Ishikawa (cell line): Measurements from ENCODE around the gene PRPF18.

Source experiments
- CEBPB ChIP-seq: IDR thresholded peaks from 2 replicates; pipeline ENCODE4 v1.6.1; 2012
- CREB1 ChIP-seq: IDR thresholded peaks from 2 replicates; pipeline ENCODE4 v1.6.1; 2012; ENCODE audit warnings: low read depth
- EGR1 ChIP-seq: IDR thresholded peaks from 2 replicates; pipeline ENCODE4 v1.6.1; 2012
- EP300 ChIP-seq: IDR thresholded peaks from 2 replicates; pipeline ENCODE4 v1.6.1; 2012; ENCODE audit warnings: borderline replicate concordance
- FOXM1 ChIP-seq: IDR thresholded peaks from 2 replicates; pipeline ENCODE4 v1.6.1; 2012; ENCODE audit warnings: low read depth, borderline replicate concordance
- NFIC ChIP-seq: IDR thresholded peaks from 2 replicates; pipeline ENCODE4 v1.6.1; 2012
- RAD21 ChIP-seq: IDR thresholded peaks from 2 replicates; pipeline ENCODE4 v1.6.1; 2012; ENCODE audit warnings: low read depth
- REST ChIP-seq: IDR thresholded peaks from 2 replicates; pipeline ENCODE4 v1.6.1; 2012; ENCODE audit warnings: low read depth, mild to moderate bottlenecking
- TAF1 ChIP-seq: IDR thresholded peaks from 2 replicates; pipeline ENCODE4 v1.6.1; 2012; ENCODE audit warnings: low read depth, mild to moderate bottlenecking
- TCF12 ChIP-seq: IDR thresholded peaks from 2 replicates; pipeline ENCODE4 v1.6.1; 2012; ENCODE audit warnings: low read depth
- TEAD4 ChIP-seq: IDR thresholded peaks from 2 replicates; pipeline ENCODE4 v1.6.1; 2012
- USF1 ChIP-seq: IDR thresholded peaks from 2 replicates; pipeline ENCODE4 v1.6.1; 2012
- YY1 ChIP-seq: IDR thresholded peaks from 2 replicates; pipeline ENCODE4 v1.6.1; 2012; ENCODE audit warnings: low read depth
- ZBTB7A ChIP-seq: IDR thresholded peaks from 2 replicates; pipeline ENCODE4 v1.6.1; 2012; ENCODE audit warnings: low read depth
- TF ChIP-seq, protein P1 (sequence below): IDR thresholded peaks from 2 replicates; pipeline ENCODE4 v1.6.1; 2012

The PRPF18 gene

GRCh38 chr10:13672548-13672947 lies 85.8 kb downstream of the PRPF18 start:
- no peak for TF ChIP-seq EGR1
- no peak for TF ChIP-seq NFIC
- no peak for TF ChIP-seq TEAD4
- no peak for TF ChIP-seq TCF12
- no peak for TF ChIP-seq ZBTB7A
- TF ChIP-seq TAF1 = no peak
- TF ChIP-seq CREB1 = no peak
- TF ChIP-seq REST = no peak
- no peak for TF ChIP-seq FOXM1
- TF ChIP-seq CEBPB = no peak
- no peak for TF ChIP-seq EP300
- no peak for TF ChIP-seq RAD21
- TF ChIP-seq, protein P1, sequence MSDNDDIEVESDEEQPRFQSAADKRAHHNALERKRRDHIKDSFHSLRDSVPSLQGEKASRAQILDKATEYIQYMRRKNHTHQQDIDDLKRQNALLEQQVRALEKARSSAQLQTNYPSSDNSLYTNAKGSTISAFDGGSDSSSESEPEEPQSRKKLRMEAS = no peak
- TF ChIP-seq YY1 = no peak
- TF ChIP-seq USF1 = no peak

DNA sequence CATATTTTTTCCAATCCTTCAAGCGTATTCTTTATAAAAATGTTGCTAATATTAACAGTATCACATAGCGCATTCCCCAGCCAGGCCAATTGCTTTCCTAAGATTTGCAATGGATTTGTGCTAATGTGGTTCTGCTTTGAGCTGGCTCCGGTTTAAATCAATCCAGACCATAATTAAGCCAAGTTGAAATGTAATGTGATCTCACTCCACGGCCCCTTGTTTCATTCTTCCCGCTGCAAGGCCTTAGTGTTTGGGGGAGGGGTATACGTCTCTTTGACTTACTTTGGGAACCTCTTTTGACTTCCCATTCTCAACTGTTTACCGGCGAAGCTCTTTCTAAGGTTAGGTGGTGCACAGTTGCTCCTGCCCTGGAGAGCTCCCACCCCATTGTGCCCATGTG lies 86.4 kb downstream of the PRPF18 start:
- TF ChIP-seq CEBPB = no peak
- no peak for TF ChIP-seq USF1
- TF ChIP-seq FOXM1 = no peak
- TF ChIP-seq RAD21 = no peak
- TF ChIP-seq, protein P1 = no peak
- no peak for TF ChIP-seq NFIC

DNA sequence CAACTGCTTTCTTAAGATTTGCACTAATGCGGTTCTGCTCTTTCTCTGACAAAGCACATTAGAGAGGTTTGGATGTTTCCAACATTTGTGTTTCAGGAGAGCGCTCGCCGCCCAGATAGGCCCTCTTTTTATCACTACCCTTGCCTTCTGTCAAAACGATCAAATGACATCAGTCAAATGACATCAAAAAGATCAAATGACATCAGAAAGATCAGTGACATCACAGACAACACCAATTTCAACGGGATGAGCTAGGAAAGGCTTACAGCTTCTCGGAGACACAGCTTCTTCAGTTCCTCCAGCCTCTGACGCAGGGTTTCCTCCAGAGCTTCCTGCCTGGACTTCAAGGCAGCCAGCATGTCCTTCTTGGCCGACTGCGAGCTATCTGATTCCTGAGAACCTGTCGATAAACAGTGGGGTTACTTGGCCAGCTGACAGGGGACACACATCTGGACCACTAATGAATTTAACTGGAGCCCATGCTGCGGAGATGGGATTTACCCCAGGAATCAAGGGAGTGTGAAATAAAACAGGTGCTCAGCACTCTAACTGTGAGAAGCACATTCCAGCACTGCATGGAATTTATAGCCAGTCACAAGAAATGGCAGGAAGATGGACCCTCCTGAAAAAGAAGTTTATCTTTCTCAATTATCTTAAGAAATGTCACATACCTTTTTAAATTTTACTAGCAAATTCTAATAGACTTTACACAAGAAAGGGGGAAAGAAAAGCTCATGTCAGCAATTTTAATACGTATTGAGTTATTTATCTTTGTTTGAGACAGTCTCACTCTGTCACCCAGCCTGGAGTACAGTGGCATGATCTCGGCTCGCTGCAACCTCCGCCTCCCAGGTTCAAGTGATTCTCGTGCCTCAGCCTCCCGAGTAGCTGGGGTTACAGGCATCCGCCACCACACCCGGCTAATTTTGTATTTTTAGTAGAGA lies 88.2 kb downstream of the PRPF18 start:
- no peak for TF ChIP-seq NFIC
- TF ChIP-seq CREB1 = no peak
- TF ChIP-seq, protein P1 = no peak
- no peak for TF ChIP-seq EGR1
- TF ChIP-seq TCF12 = no peak
- no peak for TF ChIP-seq TAF1
- no peak for TF ChIP-seq FOXM1
- TF ChIP-seq USF1 = no peak
- TF ChIP-seq EP300 = no peak
- TF ChIP-seq YY1 = no peak
- no peak for TF ChIP-seq CEBPB
- TF ChIP-seq RAD21 = no peak
- no peak for TF ChIP-seq REST
- no peak for TF ChIP-seq ZBTB7A
- no peak for TF ChIP-seq TEAD4

DNA sequence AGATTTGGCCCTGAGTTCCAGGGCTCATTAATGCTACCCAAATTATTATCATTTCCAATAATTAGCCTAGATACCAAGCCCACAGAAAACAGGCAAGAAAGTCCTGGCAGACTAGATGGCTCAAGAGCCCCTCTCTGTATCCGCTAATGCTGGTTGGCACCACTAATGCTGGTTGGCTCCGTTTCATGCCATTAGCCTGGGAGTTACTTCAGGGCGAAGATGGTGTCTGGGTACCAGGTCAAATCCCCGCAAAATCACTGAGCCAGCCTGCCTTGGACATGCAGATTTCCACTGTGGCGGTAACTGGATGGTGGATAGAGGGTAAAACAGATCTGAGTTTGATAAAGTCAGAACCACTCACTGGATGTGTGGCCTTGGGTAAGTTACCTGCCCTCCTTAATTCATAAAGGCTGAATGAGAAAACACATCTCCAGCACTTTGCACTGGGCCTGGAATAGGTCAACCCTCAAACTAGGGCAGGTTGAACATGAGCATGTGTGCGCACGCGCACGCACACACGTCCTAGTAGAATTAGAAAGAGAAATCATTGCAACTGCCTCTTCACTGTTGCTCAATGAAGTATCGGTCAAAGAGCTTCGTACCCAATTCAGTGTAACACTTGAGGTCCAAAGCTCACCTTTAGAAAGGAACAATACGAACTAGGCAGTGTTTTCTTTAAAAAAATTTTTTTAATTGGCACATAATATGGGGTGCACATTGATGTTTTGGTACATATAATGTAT lies 91.5 kb downstream of the PRPF18 start:
- TF ChIP-seq CEBPB = no peak
- no peak for TF ChIP-seq REST
- no peak for TF ChIP-seq NFIC
- no peak for TF ChIP-seq EP300
- TF ChIP-seq TCF12 = no peak
- TF ChIP-seq RAD21 = no peak
- no peak for TF ChIP-seq EGR1
- no peak for TF ChIP-seq YY1
- no peak for TF ChIP-seq USF1
- TF ChIP-seq FOXM1 = no peak
- TF ChIP-seq, protein P1 = no peak
- TF ChIP-seq TEAD4 = no peak
- TF ChIP-seq ZBTB7A = no peak
